WTC11 (cell line): ENCODE measurements around the gene TUBGCP2. TPM values are rescaled to one million over a fixed set of nuclear protein-coding genes. Genes with fewer than 3 reads are reported as not detected.

Experiments
- ATAC-seq: fragments of 200-7000 bp; cut with Tn5 transposase; 2 replicates; pipeline ENCODE4 v1.10.0; 2021; ENCODE audit warnings: mild to moderate bottlenecking, moderate library complexity
- CTCF ChIA-PET: fragments of 300-600 bp; sonication (Branson Sonifier 250); formaldehyde crosslinking; loops from one replicate; lab custom pipeline; 2021; ENCODE audit warnings: antibody characterized with exemption; lab: Charles Lee
- POLR2A ChIA-PET: fragments of 350-600 bp; sonication (Branson Sonifier 250); formaldehyde crosslinking; loops from one replicate; lab custom pipeline; 2021; ENCODE audit warnings: antibody characterized with exemption; lab: Charles Lee
- DNase-seq: peaks from one replicate; pipeline ENCODE4 v3.0.0; 2021; ENCODE audit warnings: low spot score
- H3K27ac Mint-ChIP-seq: 2 replicates; pipeline ENCODE4 v1.8.0; 2021; ENCODE audit warnings: mixed read lengths
- H3K27me3 Mint-ChIP-seq: 2 replicates; pipeline ENCODE4 v1.8.0; 2021; ENCODE audit warnings: low read depth, mild to moderate bottlenecking, moderate library complexity, mixed read lengths
- H3K36me3 Mint-ChIP-seq: 2 replicates; pipeline ENCODE4 v1.8.0; 2021; ENCODE audit warnings: mixed read lengths
- H3K4me1 Mint-ChIP-seq: 2 replicates; pipeline ENCODE4 v1.8.0; 2022; ENCODE audit warnings: mixed read lengths
- H3K4me3 Mint-ChIP-seq: 2 replicates; pipeline ENCODE4 v1.8.0; 2021; ENCODE audit warnings: mild to moderate bottlenecking, moderate library complexity, mixed read lengths
- H3K9me3 Mint-ChIP-seq: 2 replicates; pipeline ENCODE4 v1.8.0; 2021; ENCODE audit warnings: mixed read lengths
- ARID4B ChIP-seq: sonication (generic); formaldehyde crosslinking; IDR thresholded peaks from 2 replicates; pipeline ENCODE4 v1.8.0; 2023; ENCODE audit warnings: missing genetic modification reagents, mild to moderate bottlenecking, borderline replicate concordance
- ATF6 ChIP-seq: sonication (generic); formaldehyde crosslinking; IDR thresholded peaks from 2 replicates; pipeline ENCODE4 v1.8.1; 2023; ENCODE audit warnings: mild to moderate bottlenecking, missing genetic modification reagents
- CTCF ChIP-seq: fragments of 200-600 bp; IDR thresholded peaks from 2 replicates; pipeline ENCODE4 v1.8.0; 2022; ENCODE audit warnings: antibody characterized with exemption
- ERG ChIP-seq: fragments of 250-450 bp; sonication (Bioruptor Pico); IDR thresholded peaks from 2 replicates; pipeline ENCODE4 v1.8.0; 2021; ENCODE audit warnings: mild to moderate bottlenecking
- IRF2 ChIP-seq: sonication (generic); formaldehyde crosslinking; IDR thresholded peaks from 2 replicates; pipeline ENCODE4 v1.8.0; 2022; ENCODE audit warnings: low read depth, missing genetic modification reagents, borderline replicate concordance
- MLX ChIP-seq: sonication (generic); formaldehyde crosslinking; IDR thresholded peaks from 2 replicates; pipeline ENCODE4 v1.8.1; 2023; ENCODE audit warnings: mild to moderate bottlenecking, missing genetic modification reagents, moderate library complexity
- RORB ChIP-seq: fragments of 250-450 bp; sonication (Bioruptor Pico); IDR thresholded peaks from 2 replicates; pipeline ENCODE4 v1.9.0; 2021; ENCODE audit warnings: mild to moderate bottlenecking
- ZBTB43 ChIP-seq: sonication (generic); formaldehyde crosslinking; IDR thresholded peaks from 2 replicates; pipeline ENCODE4 v1.8.1; 2023; ENCODE audit warnings: mild to moderate bottlenecking, missing genetic modification reagents
- ZNF416 ChIP-seq: fragments of 250-450 bp; sonication (Bioruptor Pico); IDR thresholded peaks from 2 replicates; pipeline ENCODE4 v1.9.0; 2021; ENCODE audit warnings: mild to moderate bottlenecking, inconsistent platforms
- ZNF532 ChIP-seq: fragments of 250-450 bp; sonication (Bioruptor Pico); IDR thresholded peaks from 2 replicates; pipeline ENCODE4 v1.9.0; 2021; ENCODE audit warnings: mild to moderate bottlenecking, borderline replicate concordance
- ZNF671 ChIP-seq: fragments of 250-450 bp; sonication (Bioruptor Pico); IDR thresholded peaks from 2 replicates; pipeline ENCODE4 v1.8.0; 2021; ENCODE audit warnings: mild to moderate bottlenecking
- ZSCAN18 ChIP-seq: fragments of 250-450 bp; sonication (Bioruptor Pico); IDR thresholded peaks from 2 replicates; pipeline ENCODE4 v2.1.2; 2022; ENCODE audit warnings: mild to moderate bottlenecking, moderate library complexity
- total RNA-seq: library from RNA; stranded (reverse); gene quantifications from 3 replicates; pipeline ENCODE4 v1.2.3, GENCODE V29; 2021

TUBGCP2 gene
- total RNA-seq, 1 experiment from 2014 or later, result 62.5 TPM

GRCh38 chr10:133259602-133259989, 49.1 kb downstream of the TUBGCP2 start:
- Mint-ChIP-seq H3K4me1 (peaks cover 13% of the 10 kb centered on the region), H3K36me3 (no peaks in the 10 kb centered on the region), H3K4me3 (peak overlapping the region; percentile 66; the same call in 1 of the 2 replicates), H3K27ac (no peak overlapping the region), H3K9me3 (no peaks in the 10 kb centered on the region), H3K27me3 (peaks cover 19% of the 10 kb centered on the region)
- CTCF ChIA-PET, result interaction anchor here (5.0 kb wide), 1 partner anchor 13 kb away, joined by 61 read pairs; no protein-coding TSS in a partner anchor
- POLR2A ChIA-PET, result no interaction called here
- DNase-seq (no peak), ATAC-seq (no peak)
- no peak for TF ChIP-seq ZNF532 (CRISPR knock-in tag)
- TF ChIP-seq ERG (CRISPR knock-in tag), result no peak
- TF ChIP-seq ZNF671, result no peak
- no peak for TF ChIP-seq ZSCAN18 (CRISPR knock-in tag)
- TF ChIP-seq ZNF416 (CRISPR knock-in tag), result no peak
- TF ChIP-seq ARID4B (CRISPR knock-in tag), result no peak
- no peak for TF ChIP-seq IRF2 (CRISPR knock-in tag)
- no peak for TF ChIP-seq ZBTB43 (CRISPR knock-in tag)

GRCh38 chr10:133258818-133259601, 49.7 kb downstream of the TUBGCP2 start:
- Mint-ChIP-seq H3K9me3 (no peaks in the 10 kb centered on the region), H3K27ac (no peak overlapping the region), H3K27me3 (peaks cover 17% of the 10 kb centered on the region), H3K4me1 (peaks cover 13% of the 10 kb centered on the region), H3K4me3 (peak overlapping the region; percentile 23; the same call in 1 of the 2 replicates), H3K36me3 (no peaks in the 10 kb centered on the region)
- ChIA-PET CTCF (interaction anchor here (2.3 to 5.0 kb wide), 4 partner anchors 12 to 131 kb away, joined by 8 to 61 read pairs (median 14); no protein-coding TSS in a partner anchor), POLR2A (no interaction called here)
- DNase-seq (no peak), ATAC-seq (no peak)
- no peak for TF ChIP-seq CTCF
- no peak for TF ChIP-seq ATF6 (CRISPR knock-in tag)
- no peak for TF ChIP-seq RORB (CRISPR knock-in tag)
- no peak for TF ChIP-seq MLX (CRISPR knock-in tag)
